H1 (cell line): ENCODE measurements around the gene PSME4. TPM values are rescaled to one million over a fixed set of nuclear protein-coding genes. Genes with fewer than 3 reads are reported as not detected.

ENCODE experiments used
- CTCF ChIA-PET: fragments of 300-600 bp; sonication (Branson Sonifier 250); formaldehyde crosslinking; loops from one replicate; lab custom pipeline; 2021; ENCODE audit not compliant: partially characterized antibody; lab: Charles Lee
- POLR2A ChIA-PET: fragments of 300-600 bp; sonication (Branson Sonifier 250); formaldehyde crosslinking; loops from one replicate; lab custom pipeline; 2021; ENCODE audit warnings: inconsistent platforms; ENCODE audit not compliant: partially characterized antibody; lab: Charles Lee
- DNase-seq, 2 experiments: peaks; one replicate each; pipeline versions ENCODE4 v3.0.0 to v3.0.0-alpha.2; 2010 to 2022; ENCODE audit warnings: low spot score in 2 of 2, low read depth in 1 of 2, mixed read lengths in 1 of 2
- FAIRE-seq: peaks from 2 replicates; lab custom pipeline; 2011; peaks lifted over from hg19 to GRCh38; lab: Jason Lieb, UNC
- H2AFZ ChIP-seq: 2 replicates; pipeline ENCODE4 v1.8.1; 2012; ENCODE audit warnings: low read length, inconsistent platforms
- H2AK5ac ChIP-seq: 2 replicates; pipeline ENCODE4 v1.6.1; 2013; ENCODE audit warnings: low read depth, low read length
- H2BK120ac ChIP-seq: replicated peaks from 2 replicates; pipeline ENCODE3; 2013; ENCODE audit warnings: low read depth, low read length, inconsistent platforms
- H2BK12ac ChIP-seq: 2 replicates; pipeline ENCODE4 v1.6.1; 2013; ENCODE audit warnings: low read depth, low read length
- H2BK15ac ChIP-seq: 2 replicates; pipeline ENCODE4 v1.6.1; 2013; ENCODE audit warnings: low read length
- H2BK20ac ChIP-seq: 2 replicates; pipeline ENCODE4 v1.6.1; 2013; ENCODE audit warnings: low read length
- H2BK5ac ChIP-seq: 2 replicates; pipeline ENCODE4 v1.6.1; 2013; ENCODE audit warnings: low read depth, low read length
- H3K14ac ChIP-seq: 2 replicates; pipeline ENCODE4 v1.6.1; 2013; ENCODE audit warnings: inconsistent platforms; ENCODE audit not compliant: insufficient read length
- H3K18ac ChIP-seq: 2 replicates; pipeline ENCODE4 v1.6.1; 2013; ENCODE audit warnings: low read length; ENCODE audit errors: extremely low read depth
- H3K23ac ChIP-seq: 2 replicates; pipeline ENCODE4 v1.6.1; 2013; ENCODE audit warnings: inconsistent platforms; ENCODE audit not compliant: insufficient read length
- H3K23me2 ChIP-seq: 2 replicates; pipeline ENCODE4 v1.6.1; 2013; ENCODE audit warnings: low read depth, low read length
- H3K27ac ChIP-seq: 2 replicates; pipeline ENCODE4 v1.6.1; 2011; ENCODE audit warnings: low read depth, low read length, inconsistent platforms
- H3K27me3 ChIP-seq, 4 experiments: replicated peaks in 1 of 4; 1 replicate in 1 of 4; 2 replicates in 3 of 4; pipeline versions ENCODE4 v1.6.1 to v1.8.1; 2011 to 2013; ENCODE audit warnings: low read length in 3 of 4, mild to moderate bottlenecking in 3 of 4, inconsistent platforms in 2 of 4, mixed read lengths in 2 of 4, moderate library complexity in 1 of 4; ENCODE audit not compliant: control insufficient read depth in 3 of 4, insufficient read depth in 3 of 4; ENCODE audit errors: extremely low read depth in 1 of 4
- H3K36me3 ChIP-seq, 4 experiments: 2 replicates each; pipeline versions ENCODE4 v1.6.1 to v1.8.1; 2011 to 2013; ENCODE audit warnings: mild to moderate bottlenecking in 4 of 4, low read length in 3 of 4, moderate library complexity in 2 of 4, control low read depth in 1 of 4, inconsistent platforms in 1 of 4; ENCODE audit not compliant: insufficient read depth in 4 of 4, control insufficient read depth in 2 of 4
- H3K4ac ChIP-seq: replicated peaks from 2 replicates; pipeline ENCODE3; 2013; ENCODE audit warnings: low read length, low read depth, mixed read lengths, inconsistent platforms; ENCODE audit not compliant: insufficient read length
- H3K4me1 ChIP-seq, 4 experiments: replicated peaks in 1 of 4; 1 replicate in 1 of 4; 2 replicates in 3 of 4; pipeline versions ENCODE4 v1.6.1 to v1.8.1; 2011 to 2013; ENCODE audit warnings: low read length in 3 of 4, inconsistent platforms in 2 of 4, mixed read lengths in 1 of 4; ENCODE audit not compliant: insufficient read depth in 4 of 4, control insufficient read depth in 3 of 4
- H3K4me2 ChIP-seq, 2 experiments: 2 replicates each; pipeline versions ENCODE4 v1.6.1 to v1.8.1; 2011 to 2013; ENCODE audit warnings: low read depth in 2 of 2, low read length in 2 of 2, control low read depth in 1 of 2, inconsistent platforms in 1 of 2, mild to moderate bottlenecking in 1 of 2; ENCODE audit not compliant: insufficient read depth in 1 of 2
- H3K4me3 ChIP-seq, 4 experiments: fragments of 200-600, 300-600 bp in 1 of 4; sonication (generic), shearing (Covaris generic), sonication (Bioruptor Twin) in 1 of 4; 2 replicates each; pipeline versions ENCODE4 v1.5.1 to v1.8.1; 2011 to 2016; ENCODE audit warnings: low read length in 4 of 4, low read depth in 3 of 4, control low read depth in 2 of 4, inconsistent platforms in 2 of 4, mild to moderate bottlenecking in 2 of 4, mixed read lengths in 1 of 4, moderate library complexity in 1 of 4; ENCODE audit not compliant: insufficient read depth in 2 of 4; ENCODE audit errors: extremely low read depth in 1 of 4
- H3K56ac ChIP-seq: replicated peaks from 2 replicates; pipeline ENCODE3; 2013; ENCODE audit warnings: low read depth, mild to moderate bottlenecking, mixed read lengths, low read length, inconsistent platforms; ENCODE audit not compliant: insufficient read length
- H3K79me1 ChIP-seq: 2 replicates; pipeline ENCODE4 v1.6.1; 2013; ENCODE audit warnings: low read depth, low read length, control low read depth
- H3K79me2 ChIP-seq, 2 experiments: 2 replicates each; pipeline versions ENCODE4 v1.6.1 to v1.8.1; 2012 to 2013; ENCODE audit warnings: low read length in 2 of 2, mild to moderate bottlenecking in 2 of 2, inconsistent platforms in 1 of 2; ENCODE audit not compliant: insufficient read depth in 2 of 2, control insufficient read depth in 1 of 2
- H3K9ac ChIP-seq, 4 experiments: replicated peaks in 1 of 4; 1 replicate in 1 of 4; 2 replicates in 3 of 4; pipeline versions ENCODE4 v1.6.1 to v1.8.1; 2011 to 2013; ENCODE audit warnings: low read depth in 3 of 4, low read length in 3 of 4, control low read depth in 2 of 4, mild to moderate bottlenecking in 2 of 4, moderate library complexity in 2 of 4, inconsistent platforms in 1 of 4; ENCODE audit errors: extremely low read depth in 1 of 4
- H3K9me3 ChIP-seq, 2 experiments: 2 replicates each; pipeline versions ENCODE4 v1.6.1 to v1.8.1; 2012 to 2013; ENCODE audit warnings: mild to moderate bottlenecking in 2 of 2, moderate library complexity in 2 of 2, control low read depth in 1 of 2, inconsistent platforms in 1 of 2, low read depth in 1 of 2, low read length in 1 of 2, mixed read lengths in 1 of 2; ENCODE audit not compliant: insufficient read depth in 2 of 2
- H4K20me1 ChIP-seq, 2 experiments: replicated peaks in 1 of 2; 2 replicates each; pipeline versions ENCODE3 to v1.8.1; 2011 to 2013; ENCODE audit warnings: inconsistent platforms in 2 of 2, low read length in 2 of 2, mild to moderate bottlenecking in 1 of 2; ENCODE audit not compliant: insufficient read depth in 2 of 2, control insufficient read depth in 1 of 2
- H4K5ac ChIP-seq: 2 replicates; pipeline ENCODE4 v1.6.1; 2013; ENCODE audit warnings: low read length, low read depth, mixed read lengths, inconsistent platforms; ENCODE audit not compliant: insufficient read length
- H4K8ac ChIP-seq: 2 replicates; pipeline ENCODE4 v1.8.0; 2013; ENCODE audit warnings: mild to moderate bottlenecking, moderate library complexity, low read length, inconsistent platforms; ENCODE audit not compliant: insufficient read depth; ENCODE audit errors: extremely low read depth
- H4K91ac ChIP-seq: replicated peaks from 2 replicates; pipeline ENCODE3; 2013; ENCODE audit warnings: low read length, mixed read lengths, inconsistent platforms; ENCODE audit not compliant: insufficient read length
- CBX8 ChIP-seq: fragments of 300-800, 300-1000 bp; sonication (generic); IDR thresholded peaks from 2 replicates; pipeline ENCODE4 v1.7.1; 2016; ENCODE audit warnings: low read depth, low read length, borderline replicate concordance
- CEBPB ChIP-seq: IDR thresholded peaks from 2 replicates; pipeline ENCODE4 v1.6.1; 2012; ENCODE audit warnings: low read depth, low read length
- EP300 ChIP-seq, 2 experiments: IDR thresholded peaks; 1 replicate in 1 of 2; 2 replicates in 1 of 2; pipeline ENCODE4 v1.6.1; 2011 to 2012; ENCODE audit warnings: low read depth in 2 of 2, low read length in 2 of 2, mild to moderate bottlenecking in 2 of 2, borderline replicate concordance in 1 of 2, inconsistent platforms in 1 of 2, moderate library complexity in 1 of 2
- EZH2 ChIP-seq: fragments of 200-600 bp; sonication (generic); IDR thresholded peaks from 2 replicates; pipeline ENCODE4 v1.7.1; 2012; ENCODE audit warnings: low read depth, mild to moderate bottlenecking, moderate library complexity, low read length, inconsistent platforms; ENCODE audit not compliant: severe bottlenecking
- JUN ChIP-seq: IDR thresholded peaks from 2 replicates; pipeline ENCODE4 v1.6.1; 2011; ENCODE audit warnings: low read depth, mild to moderate bottlenecking, improper control_type of control experiment, low read length
- JUND ChIP-seq: IDR thresholded peaks from 2 replicates; pipeline ENCODE4 v1.6.1; 2011; ENCODE audit warnings: mild to moderate bottlenecking, improper control_type of control experiment, low read length
- KDM1A ChIP-seq: fragments of 200-600, 300-600 bp; sonication (generic); IDR thresholded peaks from 2 replicates; pipeline ENCODE4 v1.7.1; 2016; ENCODE audit warnings: mild to moderate bottlenecking, low read length, borderline replicate concordance
- RBBP5 ChIP-seq: IDR thresholded peaks from 2 replicates; pipeline ENCODE4 v1.7.1; 2012; ENCODE audit warnings: low read depth, mild to moderate bottlenecking, inconsistent platforms, low read length, moderate library complexity, borderline replicate concordance
- RXRA ChIP-seq: IDR thresholded peaks from 2 replicates; pipeline ENCODE4 v1.6.1; 2011; ENCODE audit warnings: low read depth, mild to moderate bottlenecking, low read length, moderate library complexity; ENCODE audit not compliant: insufficient read depth
- SP4 ChIP-seq: IDR thresholded peaks from 2 replicates; pipeline ENCODE4 v1.6.1; 2012; ENCODE audit warnings: low read length, inconsistent platforms
- SRF ChIP-seq: IDR thresholded peaks from 2 replicates; pipeline ENCODE4 v1.6.1; 2011; ENCODE audit warnings: mild to moderate bottlenecking, low read depth, low read length, moderate library complexity
- TAF1 ChIP-seq: IDR thresholded peaks from 2 replicates; pipeline ENCODE4 v1.6.1; 2011; ENCODE audit warnings: mild to moderate bottlenecking, low read depth, low read length
- WGBS, 2 experiments: shearing (Covaris generic) in 1 of 2; methylation state at CpG; one replicate each; pipeline versions ENCODE4 v1.1.6 to v1.1.7; 2013 to 2015; ENCODE audit warnings: low lambda C conversion rate in 2 of 2, mixed read lengths in 2 of 2, inconsistent platforms in 1 of 2, low coverage in 1 of 2, missing lambda C conversion rate in 1 of 2; ENCODE audit not compliant: insufficient replicate concordance in 2 of 2, insufficient coverage in 1 of 2, insufficient read length in 1 of 2; ENCODE audit errors: extremely low coverage in 1 of 2, missing lambda C conversion rate in 1 of 2; 5-methylcytosine and 5-hydroxymethylcytosine counted together
- polyA plus RNA-seq, 7 experiments: library from polyadenylated mRNA; depleted of rRNA in 3 of 7; stranded (reverse) in 5 of 7; unstranded in 2 of 7; fragments of >200 nt in 5 of 7; fragments of 200-250 nt in 2 of 7; gene quantifications; 1 replicate in 5 of 7; 2 replicates in 1 of 7; 4 replicates in 1 of 7; pipeline versions ENCODE4 v1.2.1 to v1.2.3, GENCODE V29; 2011 to 2013; ENCODE audit warnings: missing spikeins in 2 of 7, mixed read lengths in 2 of 7
- total RNA-seq: library from RNA; stranded (reverse); fragmentation: NEBNext Ultra II Directional; extraction: Animal tissue kit (Norgen Biotek cat#: 25700); gene quantifications from 2 replicates; pipeline ENCODE4 v1.2.1, GENCODE V29; 2021

Gene PSME4
- total and polyA plus RNA-seq, 2 of the 8 experiments (the other 6 are each of a cell fraction or from before 2014, with no cell fraction given) = 42.2 to 116 TPM

DNA sequence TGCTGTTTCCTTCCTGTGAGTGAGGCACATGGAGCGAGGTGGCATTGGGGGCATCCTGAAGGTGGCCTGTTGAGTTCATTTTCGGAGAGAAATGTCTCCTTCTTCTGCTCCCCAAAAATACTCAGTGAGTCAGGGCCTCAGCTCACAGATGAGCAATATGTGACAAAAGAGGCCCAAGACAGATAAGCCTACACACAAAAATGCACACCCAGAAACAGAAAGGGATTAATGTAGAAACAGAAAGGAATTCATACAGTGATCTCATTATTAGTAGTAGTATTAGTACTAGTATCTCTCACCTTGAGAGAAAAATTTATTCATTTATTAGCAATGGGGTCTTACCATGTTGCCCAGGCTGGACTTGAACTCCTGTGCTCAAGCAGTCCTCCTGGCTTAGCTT, 116.1 kb downstream of the PSME4 start:
- peaks cover 0 to under 1% of the 10 kb centered on the region in 2 experiments for H4K20me1 ChIP-seq
- H3K9ac ChIP-seq = no peak overlapping the region
- H2BK15ac ChIP-seq = no peak overlapping the region
- H3K4ac ChIP-seq = no peak overlapping the region
- no peak overlapping the region for H2AK5ac ChIP-seq
- H4K5ac ChIP-seq = no peak overlapping the region
- no peak overlapping the region for H4K8ac ChIP-seq
- no peaks in the 10 kb centered on the region for H3K79me1 ChIP-seq
- no peak overlapping the region for H2BK120ac ChIP-seq
- H2BK12ac ChIP-seq = no peak overlapping the region
- POLR2A ChIA-PET = no interaction called here
- no peak overlapping the region for H2AFZ ChIP-seq
- H3K4me3 ChIP-seq = no peak overlapping the region
- 81% methylated on average over 2 of the region's 2 CpGs; no CpG with 5 or more reads in 1 of the 2 experiments for WGBS, 2 experiments
- H3K27ac ChIP-seq = no peak overlapping the region
- no peak for FAIRE-seq
- CTCF ChIA-PET = interaction anchor here (1.3 kb wide), 1 partner anchor 87 kb away, joined by 3 read pairs; the partner anchor contains the start of gene CHAC2
- H3K18ac ChIP-seq = no peak overlapping the region
- no peak overlapping the region for H3K23ac ChIP-seq
- no peak for DNase-seq
- H2BK20ac ChIP-seq = no peak overlapping the region
- peaks cover 0 to 3% (median 0%) of the 10 kb centered on the region in 4 experiments; a peak in 1 of 8 replicates for H3K36me3 ChIP-seq
- no peak overlapping the region for H3K56ac ChIP-seq
- no peaks in the 10 kb centered on the region; a peak in 1 of 7 replicates for H3K4me1 ChIP-seq
- H3K4me2 ChIP-seq = no peak overlapping the region
- H3K9me3 ChIP-seq = no peaks in the 10 kb centered on the region
- H4K91ac ChIP-seq = no peak overlapping the region
- no peak overlapping the region for H2BK5ac ChIP-seq
- H3K23me2 ChIP-seq = peaks cover 4% of the 10 kb centered on the region; the same call in 1 of the 2 replicates
- no peak overlapping the region for H3K14ac ChIP-seq
- no peaks in the 10 kb centered on the region for H3K79me2 ChIP-seq
- H3K27me3 ChIP-seq = no peaks in the 10 kb centered on the region
- no peak for TF ChIP-seq JUND
- no peak for TF ChIP-seq KDM1A
- TF ChIP-seq SRF = no peak
- no peak for TF ChIP-seq CEBPB
- no peak for TF ChIP-seq SP4
- no peak for TF ChIP-seq RXRA
- no peak for TF ChIP-seq TAF1
- TF ChIP-seq EZH2 = no peak
- no peak for TF ChIP-seq CBX8
- no peak for TF ChIP-seq JUN
- no peak for TF ChIP-seq EP300 (IDR thresholded peaks at IDR 0.05; ENCODE audit: borderline replicate concordance in 1 of 2, low read depth in 2 of 2, low read length in 2 of 2)
- no peak for TF ChIP-seq RBBP5
